Prostate gland (tissue), 2 donors: ENCODE results near the gene GADD45A.

Source experiments
- CTCF ChIP-seq, 4 experiments: fragments of 200-600 bp in 2 of 4; fragments of 450-650 bp in 2 of 4; sonication (generic) in 2 of 4; IDR thresholded peaks; 1 replicate in 3 of 4; 2 replicates in 1 of 4; pipeline ENCODE4 v1.5.1; 2016 to 2019; ENCODE audit warnings: antibody characterized with exemption in 4 of 4, mild to moderate bottlenecking in 2 of 4, moderate library complexity in 2 of 4
- POLR2A ChIP-seq: fragments of 450-650 bp; IDR thresholded peaks from one replicate; pipeline ENCODE4 v1.6.1; 2016; ENCODE audit warnings: antibody characterized with exemption, mild to moderate bottlenecking
- POLR2AphosphoS5 ChIP-seq: sonication (generic); formaldehyde crosslinking; IDR thresholded peaks from one replicate; pipeline ENCODE4 v1.6.1; 2017; ENCODE audit warnings: antibody characterized with exemption

- no peak for TF ChIP-seq CTCF (IDR thresholded peaks at IDR 0.05)
- no peak for TF ChIP-seq POLR2AphosphoS5
- TF ChIP-seq POLR2A = no peak
These were observed 26.3 kb downstream of the GADD45A start for GRCh38 chr1:67711158-67711854.
